ENCODE measurements around the gene ATRIP.
"Not testable (repeated sequence)": the region's sequence is repeated elsewhere in the genome, so short reads cannot be mapped to it uniquely, and the experiment has no call there.

The ATRIP gene

GRCh38 chr3:48436855-48437254 is 9.7 kb upstream of the ATRIP start:
- no peak overlapping the region for H3K4me3 Mint-ChIP-seq
- no peak for DNase-seq
- H3K9me3 Mint-ChIP-seq, result no peaks in the 10 kb centered on the region
- peaks cover 38% of the 10 kb centered on the region for H3K4me1 Mint-ChIP-seq
- no peaks in the 10 kb centered on the region for H3K27me3 Mint-ChIP-seq
- H3K27ac Mint-ChIP-seq, result no peak overlapping the region
- no peak for ATAC-seq

- Mint-ChIP-seq H3K27ac (no peak overlapping the region), H3K9me3 (no peaks in the 10 kb centered on the region), H3K4me3 (peak overlapping the region in 1 of 2 donors; percentile 6), H3K4me1 (peaks cover 41% of the 10 kb centered on the region), H3K27me3 (no peaks in the 10 kb centered on the region)
- no peak for ATAC-seq
- DNase-seq, result no peak
These were observed 8.7 kb upstream of the ATRIP start for GRCh38 chr3:48437812-48438211.

DNA sequence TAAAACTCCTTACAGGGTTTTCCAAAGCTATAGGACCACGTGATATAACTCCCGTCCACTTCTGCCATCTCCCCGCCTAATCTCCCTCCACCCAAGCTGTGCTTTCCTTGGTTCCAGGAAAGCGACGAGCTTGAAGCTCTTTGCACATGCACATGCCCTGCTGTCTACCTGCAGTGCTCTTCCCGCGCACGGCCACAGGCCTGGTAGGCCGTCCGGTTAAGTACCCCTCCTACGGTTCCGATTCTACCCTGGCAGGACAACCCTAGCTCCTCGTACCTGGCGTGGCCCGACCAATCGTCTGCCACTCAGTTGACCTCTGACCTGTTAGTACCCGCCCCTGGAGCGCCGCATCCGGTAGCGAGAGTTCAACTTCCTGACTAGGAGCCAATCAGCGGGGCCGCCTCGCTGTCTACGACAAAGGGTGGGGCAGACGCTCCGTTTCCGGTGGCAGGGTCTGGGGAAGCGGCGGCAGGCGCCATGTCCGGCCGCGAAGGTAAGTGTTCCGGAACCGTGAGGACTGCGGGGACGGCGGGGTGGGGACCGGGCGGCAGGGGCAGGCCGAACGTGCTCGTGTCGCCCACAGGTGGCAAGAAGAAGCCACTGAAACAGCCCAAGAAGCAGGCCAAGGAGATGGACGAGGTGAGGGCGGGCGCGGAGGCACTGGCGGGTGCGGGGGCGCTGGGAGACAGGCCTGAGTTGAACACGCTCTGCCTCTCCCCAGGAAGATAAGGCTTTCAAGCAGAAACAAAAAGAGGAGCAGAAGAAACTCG is 6.5 kb upstream of the ATRIP start, which contains the start of the genes CCDC51 and TMA7:
TSS of gene CCDC51 (minus strand) at position 300 of the 770 bp plus-strand sequence. CDS start 4,991 bp downstream, outside the sequence.
TSS of gene TMA7 (plus strand) at position 438 of the 770 bp plus-strand sequence. CDS start at position 478, 40 bp downstream.
- Mint-ChIP-seq H3K9me3 (no peaks in the 10 kb centered on the region), H3K27ac (peak within 1 kb of the TSS; percentile 89 to 94), H3K4me1 (peaks cover 40% of the 10 kb centered on the region), H3K4me3 (peak within 1 kb of the TSS; percentile 89 to 96), H3K27me3 (no peaks in the 10 kb centered on the region)
- ATAC-seq, result peak; percentile 98
- DNase-seq, result peak; percentile 95 to 98

DNA sequence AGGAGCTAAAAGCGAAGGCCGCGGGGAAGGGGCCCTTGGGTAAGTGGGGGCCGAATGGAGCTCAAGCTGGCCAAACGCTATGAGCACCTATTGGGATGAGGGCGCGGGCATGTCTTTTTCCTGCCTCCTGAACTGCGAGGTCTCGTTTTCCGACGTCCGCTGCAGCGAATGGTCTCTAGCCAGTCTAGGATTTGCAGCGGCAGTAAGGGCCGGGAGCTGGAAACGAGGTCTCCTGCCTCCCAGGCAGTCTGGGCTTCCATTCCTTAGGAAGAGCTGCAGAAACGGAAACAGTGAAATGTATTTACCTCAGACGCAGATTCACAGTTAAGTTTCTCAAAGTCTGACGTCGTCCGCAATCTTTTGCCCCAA is 6.0 kb upstream of the ATRIP start:
- Mint-ChIP-seq H3K27ac (peak overlapping the region; percentile 89 to 94), H3K27me3 (no peaks in the 10 kb centered on the region), H3K9me3 (no peaks in the 10 kb centered on the region), H3K4me3 (peak overlapping the region; percentile 89 to 96), H3K4me1 (peaks cover 45% of the 10 kb centered on the region)
- no peak for DNase-seq
- peak; percentile 0 for ATAC-seq

- peaks cover 54% of the 10 kb centered on the region for H3K4me1 Mint-ChIP-seq
These were observed 4.6 kb upstream of the ATRIP start for GRCh38 chr3:48441940-48442339.

DNA sequence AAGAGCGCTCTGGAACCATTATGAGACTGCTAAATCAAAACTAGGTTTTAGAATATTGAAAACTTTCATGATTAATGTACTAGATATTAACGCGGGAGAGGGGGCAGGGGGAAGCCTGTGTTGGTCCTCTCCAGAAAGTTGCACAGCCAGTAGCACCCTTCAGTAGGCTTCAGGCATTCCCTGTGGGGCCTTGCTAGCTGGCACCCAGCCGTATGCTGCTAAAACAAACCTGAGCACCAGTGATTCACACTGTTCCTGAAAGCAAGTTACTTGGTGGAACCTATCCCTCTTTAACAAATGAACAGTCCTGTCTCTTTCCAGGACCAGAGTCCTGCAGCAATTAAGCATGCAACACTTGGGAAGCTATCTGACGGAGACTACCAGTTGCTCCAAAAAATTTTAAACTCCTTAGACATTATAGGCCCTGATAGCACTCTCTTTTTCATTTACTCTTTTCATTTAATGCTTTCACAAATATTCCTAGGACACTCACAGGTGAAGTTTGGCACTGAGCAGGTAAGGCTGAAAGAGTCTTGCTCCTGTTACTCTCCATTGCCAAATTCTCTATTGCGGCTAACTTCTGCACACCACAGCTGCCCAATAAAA is 1.2 kb upstream of the ATRIP start:
- DNase-seq (no peak), ATAC-seq (no peak)
- Mint-ChIP-seq H3K4me1 (peaks cover 49% of the 10 kb centered on the region), H3K27ac (no peak overlapping the region), H3K9me3 (no peaks in the 10 kb centered on the region), H3K27me3 (no peaks in the 10 kb centered on the region), H3K4me3 (peak overlapping the region; percentile 91 to 97)

More at GRCh38 chr3:48441940-48442339, 4.6 kb upstream of the ATRIP start:
- H3K4me3 Mint-ChIP-seq, result peak overlapping the region; percentile 89 to 96
- H3K27ac Mint-ChIP-seq, result no peak overlapping the region
- DNase-seq (no peak), ATAC-seq (no peak)
- H3K9me3 Mint-ChIP-seq, result no peaks in the 10 kb centered on the region
- no peaks in the 10 kb centered on the region for H3K27me3 Mint-ChIP-seq

DNA sequence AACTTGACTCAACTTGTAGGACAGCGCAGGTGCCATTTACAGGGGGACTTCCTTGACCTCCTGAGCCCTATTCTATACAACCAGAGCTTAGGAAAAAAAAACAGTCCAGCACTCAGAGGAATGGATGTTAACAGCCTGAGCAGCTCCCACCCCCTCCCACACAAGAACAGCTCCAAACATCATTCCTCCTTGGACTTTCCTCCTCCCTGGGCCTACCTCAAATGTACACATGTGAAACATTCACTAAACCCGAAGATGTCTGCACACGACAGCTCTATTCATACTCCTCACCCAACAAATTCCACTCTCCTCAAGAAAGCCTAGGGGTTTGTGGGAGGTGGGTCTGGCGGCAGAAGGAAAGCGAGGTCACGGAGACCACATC is 503 bp upstream of the ATRIP start:
- H3K4me1 Mint-ChIP-seq, result peaks cover 49% of the 10 kb centered on the region
- ATAC-seq (no peak), DNase-seq (no peak)
- peak overlapping the region; percentile 91 to 97 for H3K4me3 Mint-ChIP-seq
- no peaks in the 10 kb centered on the region for H3K9me3 Mint-ChIP-seq
- peak overlapping the region; percentile 91 to 94 for H3K27ac Mint-ChIP-seq
- no peaks in the 10 kb centered on the region for H3K27me3 Mint-ChIP-seq

DNA sequence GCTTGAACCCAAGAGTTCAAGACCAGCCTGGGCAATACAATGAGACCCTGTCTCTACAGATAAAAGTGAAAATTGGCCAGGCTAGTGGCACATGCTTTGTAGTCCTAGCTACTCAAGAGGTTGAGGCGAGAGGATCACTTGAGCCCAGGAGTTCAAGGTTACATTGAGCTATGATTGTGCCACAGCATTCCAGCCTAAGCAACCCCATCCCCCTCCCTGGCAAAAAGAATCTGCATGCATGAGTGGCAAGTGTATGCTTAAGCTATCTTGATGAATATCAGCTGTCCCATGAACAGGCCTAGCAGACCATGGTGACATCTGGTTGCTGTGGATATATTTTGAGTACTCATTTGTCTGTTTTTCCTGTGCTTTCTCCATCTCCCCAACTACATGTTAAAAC is 4.7 kb downstream of the ATRIP start:
- ATAC-seq, result no peak
- no peaks in the 10 kb centered on the region for H3K9me3 Mint-ChIP-seq
- peaks cover 20% of the 10 kb centered on the region for H3K4me1 Mint-ChIP-seq
- no peak for DNase-seq
- no peak overlapping the region for H3K27ac Mint-ChIP-seq
- H3K4me3 Mint-ChIP-seq, result no peak overlapping the region
- no peaks in the 10 kb centered on the region for H3K27me3 Mint-ChIP-seq

GRCh38 chr3:48456456-48456855 is 9.9 kb downstream of the ATRIP start:
- H3K9me3 Mint-ChIP-seq, result no peaks in the 10 kb centered on the region
- H3K27ac Mint-ChIP-seq, result no peak overlapping the region
- DNase-seq (no peak), ATAC-seq (no peak)
- no peaks in the 10 kb centered on the region for H3K27me3 Mint-ChIP-seq
- H3K4me3 Mint-ChIP-seq, result no peak overlapping the region
- peaks cover 9% of the 10 kb centered on the region for H3K4me1 Mint-ChIP-seq

- H3K4me1 Mint-ChIP-seq, result peaks cover 9% of the 10 kb centered on the region
- H3K27me3 Mint-ChIP-seq, result no peaks in the 10 kb centered on the region
These were observed 12.8 kb downstream of the ATRIP start for GRCh38 chr3:48459331-48459730.

GRCh38 chr3:48459773-48460516 is 13.4 kb downstream of the ATRIP start:
- ATAC-seq, result no peak
- no peak for DNase-seq
- H3K27me3 Mint-ChIP-seq, result no peaks in the 10 kb centered on the region
- H3K4me3 Mint-ChIP-seq, result no peak overlapping the region
- no peaks in the 10 kb centered on the region for H3K9me3 Mint-ChIP-seq
- no peak overlapping the region for H3K27ac Mint-ChIP-seq
- H3K4me1 Mint-ChIP-seq, result peaks cover 9% of the 10 kb centered on the region

More at GRCh38 chr3:48459331-48459730, 12.8 kb downstream of the ATRIP start:
- ATAC-seq (no peak), DNase-seq (no peak)
- Mint-ChIP-seq H3K9me3 (no peaks in the 10 kb centered on the region), H3K4me3 (no peak overlapping the region), H3K27ac (no peak overlapping the region)

DNA sequence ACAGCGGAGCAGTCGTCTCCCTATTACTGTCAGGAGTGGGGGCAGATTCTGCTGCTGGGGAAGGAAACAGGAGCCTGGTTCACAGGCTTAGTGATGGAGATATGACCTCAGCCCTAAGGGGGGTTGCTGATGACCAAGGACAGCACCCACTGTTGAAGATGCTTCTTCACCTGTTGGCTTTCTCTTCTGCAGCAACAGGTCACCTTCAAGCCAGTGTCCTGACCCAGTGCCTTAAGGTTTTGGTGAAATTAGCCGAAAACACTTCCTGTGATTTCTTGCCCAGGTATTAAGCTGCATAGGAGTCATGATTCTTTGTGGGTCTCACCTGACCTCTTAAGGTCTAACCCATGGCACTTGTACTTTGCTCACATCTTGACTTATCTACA is 14.0 kb downstream of the ATRIP start:
- Mint-ChIP-seq H3K27ac (peak overlapping the region in 1 of 2 donors; percentile 58), H3K9me3 (no peaks in the 10 kb centered on the region), H3K4me1 (peaks cover 13% of the 10 kb centered on the region), H3K27me3 (no peaks in the 10 kb centered on the region), H3K4me3 (no peak overlapping the region)
- ATAC-seq (no peak), DNase-seq (no peak)

GRCh38 chr3:48461767-48462166 is 15.2 kb downstream of the ATRIP start:
- H3K27me3 Mint-ChIP-seq, H3K4me3 Mint-ChIP-seq, DNase-seq, H3K27ac Mint-ChIP-seq, H3K9me3 Mint-ChIP-seq, ATAC-seq: not testable (repeated sequence)
- H3K4me1 Mint-ChIP-seq, result peaks cover 22% of the 10 kb centered on the region

- no peak overlapping the region for H3K27ac Mint-ChIP-seq
- H3K4me1 Mint-ChIP-seq, result peaks cover 42% of the 10 kb centered on the region
- ATAC-seq (no peak), DNase-seq (no peak)
- H3K4me3 Mint-ChIP-seq, result no peak overlapping the region
- no peaks in the 10 kb centered on the region for H3K9me3 Mint-ChIP-seq
- H3K27me3 Mint-ChIP-seq, result no peaks in the 10 kb centered on the region
These were observed 17.2 kb downstream of the ATRIP start for GRCh38 chr3:48463703-48464102.

- Mint-ChIP-seq H3K27me3 (no peaks in the 10 kb centered on the region), H3K4me1 (peaks cover 52% of the 10 kb centered on the region), H3K4me3 (no peak overlapping the region), H3K27ac (no peak overlapping the region), H3K9me3 (no peaks in the 10 kb centered on the region)
- no peak for ATAC-seq
- DNase-seq, result no peak
These were observed 18.2 kb downstream of the ATRIP start for GRCh38 chr3:48464713-48465221.

- Mint-ChIP-seq H3K27ac (peak overlapping the region; percentile 90 to 94), H3K27me3 (no peaks in the 10 kb centered on the region), H3K4me3 (peak overlapping the region; percentile 97 to 99), H3K9me3 (no peaks in the 10 kb centered on the region), H3K4me1 (peaks cover 56% of the 10 kb centered on the region)
- no peak for DNase-seq
- ATAC-seq, result no peak
These were observed 18.6 kb downstream of the ATRIP start for GRCh38 chr3:48465237-48465530.
